Measurements from ENCODE around the gene VPREB3.

VPREB3 gene

GRCh38 chr22:23774922-23775436 is 20.8 kb upstream of the VPREB3 start:
- no peaks in the 10 kb centered on the region for H3K4me1 ChIP-seq (ENCODE audit: insufficient read depth, poor library complexity, severe bottlenecking)
- ATAC-seq (ENCODE audit: low read depth), result no peak
- no peaks in the 10 kb centered on the region for H3K36me3 ChIP-seq (ENCODE audit: low read depth)
- H3K9me3 ChIP-seq (ENCODE audit: severe bottlenecking), result no peaks in the 10 kb centered on the region
- no peak overlapping the region for H3K4me3 ChIP-seq (ENCODE audit: severe bottlenecking)
- no peak overlapping the region for H3K27ac ChIP-seq (ENCODE audit: poor library complexity, severe bottlenecking)
- no peak for TF ChIP-seq CTCF (IDR thresholded peaks at IDR 0.05; ENCODE audit: poor library complexity, severe bottlenecking)
- DNase-seq (ENCODE audit: low spot score), result no peak
- no peaks in the 10 kb centered on the region for H3K27me3 ChIP-seq (ENCODE audit: insufficient read depth, poor library complexity, severe bottlenecking)

GRCh38 chr22:23774114-23774921 is 20.1 kb upstream of the VPREB3 start:
- H3K27me3 ChIP-seq (ENCODE audit: insufficient read depth, poor library complexity, severe bottlenecking), result no peaks in the 10 kb centered on the region
- TF ChIP-seq CTCF (IDR thresholded peaks at IDR 0.05; ENCODE audit: poor library complexity, severe bottlenecking), result no peak
- H3K4me3 ChIP-seq (ENCODE audit: severe bottlenecking), result no peak overlapping the region
- no peak for ATAC-seq (ENCODE audit: low read depth)
- H3K9me3 ChIP-seq (ENCODE audit: severe bottlenecking), result no peaks in the 10 kb centered on the region
- H3K36me3 ChIP-seq (ENCODE audit: low read depth), result no peaks in the 10 kb centered on the region
- no peak overlapping the region for H3K27ac ChIP-seq (ENCODE audit: poor library complexity, severe bottlenecking)
- no peaks in the 10 kb centered on the region for H3K4me1 ChIP-seq (ENCODE audit: insufficient read depth, poor library complexity, severe bottlenecking)
- DNase-seq (ENCODE audit: low spot score), result no peak

GRCh38 chr22:23773483-23774113 is 19.4 kb upstream of the VPREB3 start:
- Histone ChIP-seq H3K27ac (ENCODE audit: poor library complexity, severe bottlenecking) (no peak overlapping the region), H3K4me3 (ENCODE audit: severe bottlenecking) (no peak overlapping the region), H3K36me3 (ENCODE audit: low read depth) (no peaks in the 10 kb centered on the region), H3K4me1 (ENCODE audit: insufficient read depth, poor library complexity, severe bottlenecking) (no peaks in the 10 kb centered on the region), H3K27me3 (ENCODE audit: insufficient read depth, poor library complexity, severe bottlenecking) (no peaks in the 10 kb centered on the region), H3K9me3 (ENCODE audit: severe bottlenecking) (no peaks in the 10 kb centered on the region)
- DNase-seq (ENCODE audit: low spot score) (no peak), ATAC-seq (ENCODE audit: low read depth) (0 out of 3 replicates have a peak, but pooled peaks have one; percentile 10)
- TF ChIP-seq CTCF (IDR thresholded peaks at IDR 0.05; ENCODE audit: poor library complexity, severe bottlenecking), result no peak

GRCh38 chr22:23772649-23773473 is 18.6 kb upstream of the VPREB3 start, which contains the start of gene MMP11:
Gene MMP11 (plus strand): TSS chr22:23772849. CDS start chr22:23772871, 22 bp downstream.
- Histone ChIP-seq H3K9me3 (ENCODE audit: severe bottlenecking) (no peaks in the 10 kb centered on the region), H3K27ac (ENCODE audit: poor library complexity, severe bottlenecking) (no peak within 1 kb of the TSS), H3K27me3 (ENCODE audit: insufficient read depth, poor library complexity, severe bottlenecking) (no peaks in the 10 kb centered on the region), H3K4me3 (ENCODE audit: severe bottlenecking) (peak within 1 kb of the TSS; percentile 37), H3K4me1 (ENCODE audit: insufficient read depth, poor library complexity, severe bottlenecking) (no peaks in the 10 kb centered on the region), H3K36me3 (ENCODE audit: low read depth) (no peaks in the 10 kb centered on the region)
- DNase-seq (ENCODE audit: low spot score) (no peak), ATAC-seq (ENCODE audit: low read depth) (0 out of 3 replicates have a peak, but pooled peaks have one; percentile 14)
- peak; percentile 21 for TF ChIP-seq CTCF (IDR thresholded peaks at IDR 0.05; ENCODE audit: poor library complexity, severe bottlenecking)
